HG03159 (cell line): ENCODE data around the gene APC2.

Experiments used
- ATAC-seq: cut with Tn5 transposase; IDR thresholded peaks from one replicate; pipeline ENCODE4 v1.9.1; 2021; ENCODE audit warnings: mild to moderate bottlenecking, moderate library complexity; ENCODE audit not compliant: unreplicated experiment

APC2 gene

GRCh38 chr19:1449467-1450442 is at the start of gene APC2:
Gene APC2, plus strand, starts transcription at chr19:1450121. Its CDS starts 2,881 bp downstream, at chr19:1453002.
- no peak for ATAC-seq

- no peak for ATAC-seq
Observed at GRCh38 chr19:1400281-1401137, 49.4 kb upstream of the APC2 start.

GRCh38 chr19:1401138-1401888 is 48.6 kb upstream of the APC2 start, which contains the start of gene GAMT:
Gene GAMT, minus strand, starts transcription at chr19:1401542. Its CDS starts 66 bp downstream, at chr19:1401476.
- no peak for ATAC-seq

- no peak for ATAC-seq
Observed at GRCh38 chr19:1401889-1402217, 48.1 kb upstream of the APC2 start.

GRCh38 chr19:1402411-1403070 is 47.4 kb upstream of the APC2 start:
- ATAC-seq: no peak

GRCh38 chr19:1406774-1407527 is 43.0 kb upstream of the APC2 start:
- peak; percentile 75 for ATAC-seq

- ATAC-seq: peak; percentile 16
Observed at GRCh38 chr19:1407528-1408299, 42.2 kb upstream of the APC2 start, which contains the start of gene DAZAP1. Gene DAZAP1, plus strand, starts transcription at chr19:1407586. Its CDS starts 188 bp downstream, at chr19:1407774.

GRCh38 chr19:1408300-1409203 is 41.4 kb upstream of the APC2 start:
- ATAC-seq: no peak

GRCh38 chr19:1409204-1410005 is 40.5 kb upstream of the APC2 start:
- no peak for ATAC-seq

GRCh38 chr19:1410136-1410786 is 39.7 kb upstream of the APC2 start:
- ATAC-seq: no peak

- ATAC-seq: no peak
Observed at GRCh38 chr19:1410789-1411188, 39.1 kb upstream of the APC2 start.

GRCh38 chr19:1411255-1412191 is 38.4 kb upstream of the APC2 start:
- ATAC-seq: no peak

- no peak for ATAC-seq
Observed at GRCh38 chr19:1412323-1412923, 37.5 kb upstream of the APC2 start.

GRCh38 chr19:1412995-1413800 is 36.7 kb upstream of the APC2 start:
- no peak for ATAC-seq
